HepG2 (cell line): ENCODE data around the gene MED13L.

Source experiments
- RFX1 ChIP-seq: fragments of 450-650 bp; IDR thresholded peaks from 2 replicates; pipeline ENCODE4 v1.6.1; 2017
- STAG1 ChIP-seq: sonication (generic); formaldehyde crosslinking; IDR thresholded peaks from 2 replicates; pipeline ENCODE4 v1.4.0; 2020; ENCODE audit warnings: missing genetic modification reagents

DNA sequence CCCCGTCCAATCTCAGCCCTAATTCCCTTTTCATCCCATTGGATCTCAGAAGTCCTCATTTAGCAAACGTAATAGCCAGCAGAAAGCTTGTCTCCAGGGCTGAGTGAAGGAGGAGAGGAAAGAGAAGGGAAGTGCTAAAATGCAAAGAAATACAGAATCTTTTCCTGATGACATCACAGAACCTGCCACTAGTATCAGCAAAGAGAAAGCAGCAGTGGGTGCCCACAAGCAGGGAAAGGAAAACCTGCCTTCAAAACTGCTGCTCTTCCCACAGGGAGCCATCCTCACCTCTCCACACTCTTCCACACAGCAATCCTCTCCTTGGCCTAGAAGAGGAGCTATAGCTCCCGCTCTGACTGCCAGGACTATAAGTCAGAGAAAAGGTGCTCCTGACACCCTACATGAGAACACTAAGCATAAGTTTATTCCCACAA is 11.3 kb downstream of the MED13L start:
- TF ChIP-seq STAG1 (CRISPR knock-in tag) (no peak), RFX1 (no peak)
